Measurements from ENCODE around the gene SPAG16.

- TF ChIP-seq GATA3 (IDR thresholded peaks at IDR 0.05; ENCODE audit: low read depth, low read length) (no peak), GATA2 (IDR thresholded peaks at IDR 0.05; ENCODE audit: low read depth, low read length) (no peak)
These were observed 52.0 kb downstream of the SPAG16 start for GRCh38 chr2:213336253-213336770.

All from SH-SY5Y (cell line).